Stimulated activated CD4-positive, alpha-beta T cell treated with anti-CD3 and anti-CD28 coated beads, Interleukin-12 subunit alpha, Interleukin-12 subunit beta, amount 100 ng/mL, for 48 hours (primary cell): ENCODE measurements around the gene DNAH7.
"Not testable (repeated sequence)": the region's sequence is repeated elsewhere in the genome, so short reads cannot be mapped to it uniquely, and the experiment has no call there.

Experiments used
- DNase-seq, 3 donors: peaks; one replicate each; pipeline ENCODE4 v3.0.0-alpha.2; 2020; ENCODE audit warnings: low read depth in 2 of 3, low spot score in 1 of 3

DNAH7 gene

GRCh38 chr2:195730912-195731311 is 337.7 kb downstream of the DNAH7 start:
- DNase-seq: no peak

GRCh38 chr2:195727106-195727505 is 341.5 kb downstream of the DNAH7 start:
- DNase-seq: no peak

- no peak for DNase-seq
These were observed 346.6 kb downstream of the DNAH7 start for GRCh38 chr2:195722075-195722474.

- DNase-seq: no peak
These were observed 347.6 kb downstream of the DNAH7 start for GRCh38 chr2:195721042-195721441.

GRCh38 chr2:195716466-195716865 is 352.2 kb downstream of the DNAH7 start:
- DNase-seq: no peak

GRCh38 chr2:195711478-195711877 is 357.2 kb downstream of the DNAH7 start:
- DNase-seq: no peak

- no peak for DNase-seq
These were observed 358.5 kb downstream of the DNAH7 start for GRCh38 chr2:195709901-195710806.

- DNase-seq: no peak
These were observed 362.3 kb downstream of the DNAH7 start for GRCh38 chr2:195706161-195706900.

- no peak for DNase-seq
These were observed 368.2 kb downstream of the DNAH7 start for GRCh38 chr2:195700480-195700879.

- no peak for DNase-seq
These were observed 370.9 kb downstream of the DNAH7 start for GRCh38 chr2:195697681-195698220.

GRCh38 chr2:195696012-195696411 is 372.6 kb downstream of the DNAH7 start:
- DNase-seq: no peak

GRCh38 chr2:195695002-195695631 is 373.5 kb downstream of the DNAH7 start:
- no peak for DNase-seq

GRCh38 chr2:195694553-195694952 is 374.1 kb downstream of the DNAH7 start:
- DNase-seq: no peak

- DNase-seq: not testable (repeated sequence)
These were observed 376.1 kb downstream of the DNAH7 start for GRCh38 chr2:195692531-195692930.
